ENCODE results near the gene IHH.

DNA sequence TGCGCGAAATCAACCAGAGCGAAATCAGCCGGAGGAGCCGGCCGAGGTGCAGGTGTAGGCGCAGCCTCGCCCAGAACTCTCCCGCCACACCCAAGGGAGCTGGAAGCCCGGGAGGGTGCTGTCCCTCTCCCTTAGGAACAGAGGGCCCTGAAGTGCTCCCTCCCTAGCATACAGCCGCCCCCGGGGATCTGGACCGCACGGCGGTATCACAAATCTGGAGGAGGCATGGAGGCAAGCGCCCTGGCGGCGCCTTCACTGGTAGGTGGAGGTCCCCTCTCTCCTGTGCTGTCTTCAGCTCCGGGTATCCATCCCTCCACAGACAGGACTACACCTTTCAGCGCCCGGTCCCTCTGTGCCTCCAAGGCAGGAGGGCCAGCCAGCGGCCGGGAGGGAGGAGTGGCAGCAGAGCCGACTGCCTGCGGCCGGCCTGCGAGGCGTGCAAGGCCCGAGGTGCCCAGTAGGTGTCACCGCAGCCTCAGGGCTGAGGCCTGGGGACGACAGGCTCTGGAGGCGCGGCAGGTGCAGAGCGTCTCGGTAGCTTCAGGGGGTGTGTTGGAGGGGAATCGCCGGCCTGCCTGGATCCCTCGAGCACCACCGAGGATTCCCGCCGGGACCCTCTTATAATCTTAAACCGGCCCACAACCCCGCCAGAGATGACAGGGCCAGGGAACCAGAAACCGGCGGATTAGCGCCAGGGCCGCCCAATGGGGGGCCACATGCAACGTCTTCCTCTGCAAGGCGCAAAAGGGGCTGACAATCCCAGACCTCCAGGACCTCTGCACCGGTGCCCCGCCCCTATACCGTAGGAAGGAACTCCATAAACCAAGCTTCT, 2.8 kb downstream of the IHH start:
- TF ChIP-seq ZNF350 (tag by site-specific recombination; IDR thresholded peaks at IDR 0.05) (no peak), MZF1 (tag by site-specific recombination; IDR thresholded peaks at IDR 0.05; ENCODE audit: borderline replicate concordance) (no peak), ZNF274 (IDR thresholded peaks at IDR 0.05; ENCODE audit: low read length) (no peak), ZNF274 (tag by site-specific recombination; IDR thresholded peaks at IDR 0.05; ENCODE audit: borderline replicate concordance) (no peak)
- TF ChIP-seq, protein P1, sequence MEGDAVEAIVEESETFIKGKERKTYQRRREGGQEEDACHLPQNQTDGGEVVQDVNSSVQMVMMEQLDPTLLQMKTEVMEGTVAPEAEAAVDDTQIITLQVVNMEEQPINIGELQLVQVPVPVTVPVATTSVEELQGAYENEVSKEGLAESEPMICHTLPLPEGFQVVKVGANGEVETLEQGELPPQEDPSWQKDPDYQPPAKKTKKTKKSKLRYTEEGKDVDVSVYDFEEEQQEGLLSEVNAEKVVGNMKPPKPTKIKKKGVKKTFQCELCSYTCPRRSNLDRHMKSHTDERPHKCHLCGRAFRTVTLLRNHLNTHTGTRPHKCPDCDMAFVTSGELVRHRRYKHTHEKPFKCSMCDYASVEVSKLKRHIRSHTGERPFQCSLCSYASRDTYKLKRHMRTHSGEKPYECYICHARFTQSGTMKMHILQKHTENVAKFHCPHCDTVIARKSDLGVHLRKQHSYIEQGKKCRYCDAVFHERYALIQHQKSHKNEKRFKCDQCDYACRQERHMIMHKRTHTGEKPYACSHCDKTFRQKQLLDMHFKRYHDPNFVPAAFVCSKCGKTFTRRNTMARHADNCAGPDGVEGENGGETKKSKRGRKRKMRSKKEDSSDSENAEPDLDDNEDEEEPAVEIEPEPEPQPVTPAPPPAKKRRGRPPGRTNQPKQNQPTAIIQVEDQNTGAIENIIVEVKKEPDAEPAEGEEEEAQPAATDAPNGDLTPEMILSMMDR (tag by site-specific recombination; IDR thresholded peaks at IDR 0.05), result peak; percentile 93
